ENCODE measurements around the gene RPTOR. TPM values are rescaled to one million over a fixed set of nuclear protein-coding genes. Genes with fewer than 3 reads are reported as not detected.

RPTOR gene
- total RNA-seq, 1 experiment from 2014 or later, result 58.0 TPM

GRCh38 chr17:80749611-80750010, 205.0 kb downstream of the RPTOR start:
- H3K9me3 ChIP-seq (ENCODE audit: control insufficient read depth, insufficient read depth, low read depth, low read length), result no peaks in the 10 kb centered on the region
- in situ Hi-C loops (cut with HindIII; ENCODE audit: low pct_unique_long_range_greater_than_20kb, low sequenced_read_pairs), result no loop called here
- H3K4me3 ChIP-seq (ENCODE audit: low read depth in 2 of 2, low read length in 2 of 2), result no peak overlapping the region
- DNase-seq (ENCODE audit: low read depth, low spot score) (no peak), ATAC-seq (no peak)
- no peaks in the 10 kb centered on the region for H3K27me3 ChIP-seq (ENCODE audit: control insufficient read depth, insufficient read depth, low read length)
- TF ChIP-seq POLR2AphosphoS5 (IDR thresholded peaks at IDR 0.05; ENCODE audit: low read depth, low read length), result no peak
- TF ChIP-seq SIN3A (IDR thresholded peaks at IDR 0.05; ENCODE audit: borderline replicate concordance, insufficient read depth, low read depth, low read length), result no peak
- no peak for TF ChIP-seq TCF7L2 (IDR thresholded peaks at IDR 0.05; ENCODE audit: low read depth, low read length)
- no peak for TF ChIP-seq CTCF (IDR thresholded peaks at IDR 0.05)
- TF ChIP-seq REST (IDR thresholded peaks at IDR 0.05; ENCODE audit: insufficient read depth in 1 of 2, low read depth in 2 of 2, low read length in 1 of 2), result no peak
- H3K27ac ChIP-seq (ENCODE audit: low read length), result no peak overlapping the region
- intact Hi-C loops (cut with micrococcal nuclease; ENCODE audit: unreplicated experiment), result no loop called here
- H3K36me3 ChIP-seq (ENCODE audit: control insufficient read depth, insufficient read depth, low read length), result no peaks in the 10 kb centered on the region
- ChIA-PET POLR2A (no interaction called here), CTCF (no interaction called here)
- no peaks in the 10 kb centered on the region for H3K4me1 ChIP-seq (ENCODE audit: control insufficient read depth, insufficient read depth, low read length)
- no TSS peak for BruUV-seq (replicated peaks)

GRCh38 chr17:80750263-80750662, 205.6 kb downstream of the RPTOR start:
- in situ Hi-C loops (cut with HindIII; ENCODE audit: low pct_unique_long_range_greater_than_20kb, low sequenced_read_pairs), result no loop called here
- no TSS peak for BruUV-seq (replicated peaks)
- no peaks in the 10 kb centered on the region for H3K9me3 ChIP-seq (ENCODE audit: control insufficient read depth, insufficient read depth, low read depth, low read length)
- H3K4me1 ChIP-seq (ENCODE audit: control insufficient read depth, insufficient read depth, low read length), result no peaks in the 10 kb centered on the region
- ChIA-PET POLR2A (no interaction called here), CTCF (no interaction called here)
- H3K4me3 ChIP-seq (ENCODE audit: low read depth in 2 of 2, low read length in 2 of 2), result no peak overlapping the region
- intact Hi-C loops (cut with micrococcal nuclease; ENCODE audit: unreplicated experiment), result no loop called here
- no peak overlapping the region for H3K27ac ChIP-seq (ENCODE audit: low read length)
- no peak for DNase-seq (ENCODE audit: low read depth, low spot score)
- H3K27me3 ChIP-seq (ENCODE audit: control insufficient read depth, insufficient read depth, low read length), result no peaks in the 10 kb centered on the region
- no peak for TF ChIP-seq POLR2AphosphoS5 (IDR thresholded peaks at IDR 0.05; ENCODE audit: low read depth, low read length)
- TF ChIP-seq TCF7L2 (IDR thresholded peaks at IDR 0.05; ENCODE audit: low read depth, low read length), result no peak
- no peak for TF ChIP-seq SIN3A (IDR thresholded peaks at IDR 0.05; ENCODE audit: borderline replicate concordance, insufficient read depth, low read depth, low read length)
- TF ChIP-seq REST (IDR thresholded peaks at IDR 0.05; ENCODE audit: insufficient read depth in 1 of 2, low read depth in 2 of 2, low read length in 1 of 2), result no peak
- TF ChIP-seq CTCF (IDR thresholded peaks at IDR 0.05), result no peak
- no peaks in the 10 kb centered on the region for H3K36me3 ChIP-seq (ENCODE audit: control insufficient read depth, insufficient read depth, low read length)
- ATAC-seq, result no peak
